ENCODE data around the gene AGAP4. TPM values are rescaled to one million over a fixed set of nuclear protein-coding genes. Genes with fewer than 3 reads are reported as not detected.
"Not testable (repeated sequence)": the region's sequence is repeated elsewhere in the genome, so short reads cannot be mapped to it uniquely, and the experiment has no call there.

The AGAP4 gene
- polyA plus RNA-seq (2011; rRNA removed) (9.2 and 13.0 TPM in 2 replicates), polyA minus RNA-seq (2011; rRNA and poly(A)+ RNA removed) (5.9 and 7.3 TPM in 2 replicates)

DNA sequence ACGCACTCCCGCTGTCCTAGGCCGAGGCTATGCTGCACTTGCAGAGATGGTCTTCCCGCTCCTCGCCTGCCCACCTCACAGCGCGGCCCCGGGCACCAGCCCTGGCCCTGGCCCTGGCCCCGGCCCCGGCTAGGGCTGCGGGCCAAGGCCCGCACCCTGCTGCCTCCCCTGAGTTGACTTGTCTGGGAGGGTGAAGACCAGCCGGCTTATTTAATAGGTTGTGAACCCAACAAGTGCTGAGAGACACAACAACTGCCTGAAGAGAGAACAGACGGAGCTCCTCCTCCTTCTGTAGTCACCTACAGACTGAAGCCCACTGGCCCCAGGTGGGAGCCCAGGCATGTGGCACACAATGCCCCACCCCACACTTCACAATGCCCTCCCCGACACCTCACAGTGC is at the start of gene AGAP4:
AGAP4 (minus strand) TSS at position 101 of the 400 bp plus-strand sequence. CDS start 153 bp downstream, outside the sequence.
- H3K27ac ChIP-seq (ENCODE audit: low read depth, low read length); H3K27me3 ChIP-seq (ENCODE audit: control insufficient read depth, insufficient read depth, low read length); H3K9me3 ChIP-seq (ENCODE audit: control insufficient read depth, insufficient read depth, low read length); DNase-seq (ENCODE audit: low read depth, low spot score); POLR2A ChIA-PET; H3K4me3 ChIP-seq (ENCODE audit: low read depth, low read length); CTCF ChIA-PET: not testable (repeated sequence)

GRCh38 chr10:45890721-45891120 is 43.4 kb upstream of the AGAP4 start:
- DNase-seq (ENCODE audit: low read depth, low spot score); CTCF ChIA-PET; H3K27ac ChIP-seq (ENCODE audit: low read depth, low read length); H3K9me3 ChIP-seq (ENCODE audit: control insufficient read depth, insufficient read depth, low read length); H3K4me3 ChIP-seq (ENCODE audit: low read depth, low read length); H3K27me3 ChIP-seq (ENCODE audit: control insufficient read depth, insufficient read depth, low read length); POLR2A ChIA-PET: not testable (repeated sequence)

DNA sequence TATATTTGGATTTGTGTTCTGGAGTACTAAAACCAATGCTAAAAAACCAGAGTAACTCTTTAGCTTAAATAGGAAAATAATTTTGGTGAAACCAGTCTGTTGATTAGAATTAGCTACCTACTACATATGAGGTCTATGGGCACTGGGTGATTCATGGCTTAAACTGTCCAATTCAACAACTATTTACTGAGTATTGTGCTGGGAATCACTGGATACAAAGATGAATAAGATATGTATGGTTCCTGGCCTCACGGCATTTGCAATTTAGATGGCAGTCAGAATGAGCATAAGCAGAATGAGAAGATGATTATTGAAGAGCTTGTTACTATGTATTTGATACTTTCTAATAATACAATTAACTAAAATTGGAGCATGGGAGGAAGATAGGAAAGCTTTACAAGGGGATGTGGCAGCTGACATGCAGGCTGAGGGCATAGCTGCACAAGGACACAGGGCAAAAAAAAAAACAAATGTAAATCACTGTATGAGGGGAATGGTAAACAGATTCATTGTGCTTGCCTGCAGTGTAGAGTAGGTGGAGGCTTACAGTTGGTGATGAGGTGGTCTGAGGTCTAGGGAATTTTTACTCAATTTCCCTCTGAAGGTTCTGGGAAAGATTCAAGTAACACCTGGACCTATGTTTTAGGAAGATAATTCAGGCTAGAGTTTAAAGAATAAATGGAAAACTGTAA is 42.4 kb upstream of the AGAP4 start:
- DNase-seq (ENCODE audit: low read depth, low spot score); H3K27me3 ChIP-seq (ENCODE audit: control insufficient read depth, insufficient read depth, low read length); H3K9me3 ChIP-seq (ENCODE audit: control insufficient read depth, insufficient read depth, low read length); H3K4me3 ChIP-seq (ENCODE audit: low read depth, low read length); POLR2A ChIA-PET; H3K27ac ChIP-seq (ENCODE audit: low read depth, low read length); CTCF ChIA-PET: not testable (repeated sequence)

GRCh38 chr10:45882880-45883279 is 35.6 kb upstream of the AGAP4 start:
- CTCF ChIA-PET; H3K4me3 ChIP-seq (ENCODE audit: low read depth, low read length); H3K9me3 ChIP-seq (ENCODE audit: control insufficient read depth, insufficient read depth, low read length); H3K27ac ChIP-seq (ENCODE audit: low read depth, low read length); POLR2A ChIA-PET; H3K27me3 ChIP-seq (ENCODE audit: control insufficient read depth, insufficient read depth, low read length); DNase-seq (ENCODE audit: low read depth, low spot score): not testable (repeated sequence)

- H3K27me3 ChIP-seq (ENCODE audit: control insufficient read depth, insufficient read depth, low read length); CTCF ChIA-PET; POLR2A ChIA-PET: not testable (repeated sequence)
Observed at GRCh38 chr10:45865404-45865803, 18.1 kb upstream of the AGAP4 start.

GRCh38 chr10:45864264-45864663 is 17.0 kb upstream of the AGAP4 start:
- CTCF ChIA-PET; H3K27ac ChIP-seq (ENCODE audit: low read depth, low read length); H3K4me3 ChIP-seq (ENCODE audit: low read depth, low read length); H3K9me3 ChIP-seq (ENCODE audit: control insufficient read depth, insufficient read depth, low read length); DNase-seq (ENCODE audit: low read depth, low spot score); POLR2A ChIA-PET; H3K27me3 ChIP-seq (ENCODE audit: control insufficient read depth, insufficient read depth, low read length): not testable (repeated sequence)

More at GRCh38 chr10:45865404-45865803, 18.1 kb upstream of the AGAP4 start:
- not testable (repeated sequence) for H3K4me3 ChIP-seq (ENCODE audit: low read depth, low read length); DNase-seq (ENCODE audit: low read depth, low spot score); H3K27ac ChIP-seq (ENCODE audit: low read depth, low read length); H3K9me3 ChIP-seq (ENCODE audit: control insufficient read depth, insufficient read depth, low read length)

DNA sequence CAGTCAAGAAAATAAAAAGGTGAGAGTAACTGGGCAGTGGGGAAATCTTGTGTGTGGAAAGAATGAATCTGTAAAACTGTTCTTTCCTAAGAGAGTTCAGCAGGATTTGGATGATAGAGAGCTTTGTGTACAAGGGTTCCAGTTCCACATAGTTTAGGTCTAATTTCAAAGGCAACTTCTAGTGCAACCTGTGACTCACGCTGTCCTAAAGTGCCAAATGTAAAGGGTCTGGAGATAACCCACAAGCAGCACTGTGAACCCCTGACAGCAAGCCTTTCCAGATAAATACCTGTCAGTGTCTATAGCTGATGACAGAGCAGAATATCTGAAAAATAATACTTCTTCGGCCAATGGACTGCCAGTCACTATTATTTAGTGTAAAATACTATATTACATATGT is 16.3 kb upstream of the AGAP4 start:
- H3K4me3 ChIP-seq (ENCODE audit: low read depth, low read length); H3K9me3 ChIP-seq (ENCODE audit: control insufficient read depth, insufficient read depth, low read length); H3K27ac ChIP-seq (ENCODE audit: low read depth, low read length); CTCF ChIA-PET; H3K27me3 ChIP-seq (ENCODE audit: control insufficient read depth, insufficient read depth, low read length); POLR2A ChIA-PET; DNase-seq (ENCODE audit: low read depth, low spot score): not testable (repeated sequence)

DNA sequence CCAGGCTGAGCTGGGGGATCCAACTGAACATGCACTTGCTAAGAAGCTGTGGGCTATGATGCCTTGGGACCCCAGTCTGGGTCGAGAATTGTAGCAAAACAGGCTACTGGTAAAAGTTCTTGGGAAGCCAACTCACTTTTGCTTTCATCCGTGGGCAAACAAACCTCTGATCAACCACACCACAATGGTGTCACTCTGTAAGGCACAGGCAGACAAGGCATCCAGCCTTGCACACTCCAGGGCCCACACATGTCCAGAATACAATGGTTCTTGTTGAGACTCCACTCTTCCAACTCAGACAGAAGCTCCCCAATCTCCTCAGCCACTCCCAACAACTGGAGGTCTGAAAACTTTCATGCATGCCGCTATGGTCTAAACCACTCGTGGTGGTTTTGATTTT is 10.6 kb upstream of the AGAP4 start:
- DNase-seq (ENCODE audit: low read depth, low spot score); H3K27ac ChIP-seq (ENCODE audit: low read depth, low read length); H3K27me3 ChIP-seq (ENCODE audit: control insufficient read depth, insufficient read depth, low read length); H3K9me3 ChIP-seq (ENCODE audit: control insufficient read depth, insufficient read depth, low read length); H3K4me3 ChIP-seq (ENCODE audit: low read depth, low read length); CTCF ChIA-PET; POLR2A ChIA-PET: not testable (repeated sequence)

GRCh38 chr10:45848467-45848866 is 1.2 kb upstream of the AGAP4 start:
- POLR2A ChIA-PET; DNase-seq (ENCODE audit: low read depth, low spot score); H3K9me3 ChIP-seq (ENCODE audit: control insufficient read depth, insufficient read depth, low read length); H3K27ac ChIP-seq (ENCODE audit: low read depth, low read length); CTCF ChIA-PET; H3K27me3 ChIP-seq (ENCODE audit: control insufficient read depth, insufficient read depth, low read length); H3K4me3 ChIP-seq (ENCODE audit: low read depth, low read length): not testable (repeated sequence)

DNA sequence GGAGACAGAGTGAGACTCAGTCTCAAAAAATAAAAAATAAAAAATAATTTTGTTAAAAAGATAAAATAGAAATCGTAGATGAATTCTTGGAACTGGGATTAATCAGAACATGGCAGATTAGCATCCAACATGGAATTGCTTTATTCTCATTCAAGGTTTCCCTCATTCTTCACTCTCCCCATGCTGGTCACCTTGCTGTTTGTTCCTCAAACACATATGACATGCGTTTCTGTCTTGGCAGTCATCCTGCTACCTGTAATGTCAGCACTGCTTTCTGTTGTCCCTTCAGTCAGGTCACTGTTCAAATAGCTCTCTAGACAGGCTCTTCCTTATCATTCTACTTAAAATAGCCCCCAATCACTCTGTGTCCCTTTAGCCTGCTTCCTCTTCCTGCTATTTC is 24.4 kb downstream of the AGAP4 start:
- H3K27me3 ChIP-seq (ENCODE audit: control insufficient read depth, insufficient read depth, low read length); DNase-seq (ENCODE audit: low read depth, low spot score); CTCF ChIA-PET; POLR2A ChIA-PET; H3K27ac ChIP-seq (ENCODE audit: low read depth, low read length); H3K9me3 ChIP-seq (ENCODE audit: control insufficient read depth, insufficient read depth, low read length); H3K4me3 ChIP-seq (ENCODE audit: low read depth, low read length): not testable (repeated sequence)

DNA sequence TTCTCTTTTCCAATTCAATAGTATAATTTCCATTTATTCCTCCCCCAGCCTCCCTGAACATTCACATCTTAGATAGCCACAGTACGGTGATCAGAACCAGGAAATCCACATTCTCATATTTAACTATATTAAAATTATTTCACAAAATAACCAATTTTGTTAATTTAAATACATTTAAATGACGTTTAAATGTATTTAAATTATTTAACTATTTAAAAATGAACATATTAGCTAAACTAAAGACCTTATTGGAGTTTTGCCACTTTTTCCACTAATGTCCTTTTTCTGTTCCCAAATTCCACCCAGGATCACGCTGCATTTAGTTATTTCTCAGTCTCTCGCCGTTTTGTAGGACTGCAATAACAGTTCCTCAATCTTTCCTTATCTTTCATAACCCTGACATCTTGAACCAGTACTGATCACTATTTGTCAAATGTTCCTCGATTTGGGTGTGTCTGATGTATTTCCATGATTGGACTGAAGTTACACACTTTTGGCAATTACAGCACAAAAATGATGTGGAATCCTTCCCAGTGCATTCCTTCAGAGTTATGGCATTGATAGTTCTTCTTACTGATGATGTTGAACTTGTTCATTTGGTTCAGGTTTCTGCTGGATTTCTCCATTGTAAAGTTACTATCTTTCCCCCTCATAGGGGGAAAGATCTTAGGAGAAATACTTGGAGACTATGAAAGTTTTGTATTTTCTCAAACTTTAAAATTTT is 27.0 kb downstream of the AGAP4 start:
- H3K9me3 ChIP-seq (ENCODE audit: control insufficient read depth, insufficient read depth, low read length) = peaks cover 15% of the 10 kb centered on the region
- H3K27me3 ChIP-seq (ENCODE audit: control insufficient read depth, insufficient read depth, low read length); H3K27ac ChIP-seq (ENCODE audit: low read depth, low read length); DNase-seq (ENCODE audit: low read depth, low spot score); CTCF ChIA-PET; H3K4me3 ChIP-seq (ENCODE audit: low read depth, low read length); POLR2A ChIA-PET: not testable (repeated sequence)

Data from AG04450 (cell line).